M059J (cell line): ENCODE measurements around the gene GMIP. TPM values are rescaled to one million over a fixed set of nuclear protein-coding genes. Genes with fewer than 3 reads are reported as not detected.
A peak's percentile ranks its signal among the peaks of the same experiment; 100 is the strongest.
"Not testable (repeated sequence)": the region's sequence is repeated elsewhere in the genome, so short reads cannot be mapped to it uniquely, and the experiment has no call there.

Experiments
- DNase-seq: peaks from one replicate; pipeline ENCODE4 v3.0.0-alpha.2; 2012; ENCODE audit warnings: low read depth
- total RNA-seq: library from RNA; depleted of rRNA; stranded (reverse); fragments of >200 nt; shearing (Covaris generic); gene quantifications from 2 replicates; pipeline ENCODE4 v1.2.3, GENCODE V29; 2014

Gene GMIP
- total RNA-seq, 1 experiment from 2014 or later, result 12.4 TPM

DNA sequence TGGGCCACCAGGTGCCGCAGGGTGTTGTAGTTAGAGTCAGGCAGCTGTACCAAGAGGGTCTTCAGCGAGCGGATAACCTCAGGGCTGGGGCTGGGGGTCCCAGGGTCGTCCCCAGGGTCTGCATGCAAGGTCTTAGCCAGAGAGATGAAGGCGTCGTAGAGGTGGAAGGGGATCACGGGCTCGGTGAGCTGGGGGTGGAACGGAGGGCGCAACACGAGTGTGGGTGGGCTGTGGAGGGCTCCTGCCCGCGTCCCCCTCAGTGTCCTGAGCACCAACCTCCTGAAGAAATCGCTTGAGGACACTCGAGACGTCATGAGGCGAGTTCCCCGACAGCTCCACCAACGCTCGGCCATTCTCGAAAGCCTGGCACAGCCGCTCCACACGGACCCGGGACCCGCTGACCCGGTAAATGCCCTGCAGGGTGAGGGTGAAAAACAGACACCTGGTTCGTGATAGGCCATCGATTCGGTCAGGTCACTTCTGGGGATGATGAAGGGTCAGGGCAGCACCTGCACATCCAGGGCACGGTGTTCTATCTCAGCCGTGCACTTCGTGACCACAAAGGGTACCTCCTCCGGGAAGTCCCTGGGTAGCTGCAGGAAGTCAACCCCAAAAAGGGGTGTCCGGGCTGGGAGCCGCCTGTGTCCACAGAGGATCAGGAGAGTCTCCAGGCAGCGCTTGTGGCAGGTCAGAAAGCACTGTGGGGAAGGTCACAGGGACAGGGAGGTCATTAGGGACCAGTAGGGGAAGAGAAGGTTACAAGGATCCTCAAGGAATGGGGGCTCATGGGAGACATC lies 8.7 kb downstream of the GMIP start:
- DNase-seq, result no peak

DNA sequence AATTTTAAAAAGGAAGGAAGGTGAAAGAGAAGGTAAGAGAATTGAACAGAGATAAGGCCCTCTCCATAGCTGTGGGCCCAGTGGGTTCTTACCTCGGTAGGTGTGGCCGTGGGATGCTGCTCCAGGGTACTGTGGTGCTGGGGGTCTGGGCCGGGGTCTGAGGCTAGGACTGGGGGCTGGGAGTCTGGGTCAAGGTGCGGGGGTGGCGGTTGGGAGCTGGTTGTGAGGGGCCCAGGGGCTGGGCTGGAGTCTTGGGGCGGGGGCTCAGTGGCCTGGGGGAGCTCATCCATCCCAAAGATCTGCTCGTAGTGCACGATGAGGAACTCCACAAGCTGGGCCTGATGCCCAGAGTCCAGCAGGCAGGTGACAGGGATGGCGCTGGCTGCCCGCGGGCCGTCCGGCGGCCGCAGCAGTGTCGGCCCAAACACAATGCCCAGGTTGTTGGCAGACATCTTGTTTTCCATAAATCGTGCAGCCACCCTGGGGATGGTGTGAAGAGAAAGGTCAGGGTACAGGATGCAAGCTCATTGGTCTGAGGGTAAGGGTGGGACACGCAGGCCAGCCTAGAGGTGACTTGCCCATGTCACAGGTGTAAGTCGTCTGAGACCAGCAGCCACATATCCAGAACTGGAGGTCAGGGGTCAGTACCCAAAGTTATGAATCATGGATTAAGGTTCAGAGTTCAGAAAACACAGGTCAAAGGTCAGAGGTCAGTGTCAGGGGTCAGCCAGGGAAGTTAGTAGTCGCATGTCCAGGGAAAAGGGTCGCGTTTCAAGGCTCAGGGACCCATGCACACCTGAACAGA lies 9.5 kb downstream of the GMIP start:
- DNase-seq, result no peak

DNA sequence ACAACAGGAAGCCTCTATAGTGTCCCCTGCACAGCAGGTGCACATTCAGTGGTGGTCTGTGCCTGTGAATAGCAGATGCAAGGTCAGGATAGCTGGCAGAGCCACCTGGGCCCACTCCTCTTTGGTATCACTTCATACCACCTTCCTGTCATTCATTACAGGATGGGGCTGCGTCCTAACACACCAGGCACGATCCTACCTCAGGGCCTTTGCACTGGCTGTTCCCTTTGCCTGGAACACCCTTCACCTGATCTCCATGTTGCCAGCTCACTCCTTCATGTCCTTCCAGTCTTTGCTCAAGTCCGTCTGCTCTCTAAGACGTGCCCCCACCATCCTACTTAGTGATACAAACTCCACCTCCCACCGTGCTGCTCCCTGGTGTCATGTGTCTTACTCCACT lies 10.8 kb downstream of the GMIP start:
- no peak for DNase-seq

DNA sequence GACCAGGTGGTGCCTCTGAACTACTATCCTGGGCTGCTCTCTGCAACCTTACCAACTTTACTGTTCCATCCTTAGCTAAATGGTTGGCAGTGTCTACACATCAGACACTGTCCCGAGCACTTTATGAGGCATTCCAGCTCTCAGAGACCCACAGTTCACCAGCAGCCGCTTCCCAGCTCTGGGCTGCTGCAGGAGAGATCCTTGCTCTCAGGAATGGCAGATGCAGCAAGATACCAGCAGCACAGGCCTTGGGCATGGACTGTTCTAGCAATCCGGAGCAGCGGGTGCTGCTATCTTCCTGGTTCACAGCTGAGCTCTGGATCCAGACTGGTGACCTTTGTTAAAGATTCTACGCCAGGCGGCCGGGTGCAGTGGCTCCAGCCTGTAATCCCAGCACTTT lies 12.1 kb downstream of the GMIP start:
- DNase-seq, result no peak

DNA sequence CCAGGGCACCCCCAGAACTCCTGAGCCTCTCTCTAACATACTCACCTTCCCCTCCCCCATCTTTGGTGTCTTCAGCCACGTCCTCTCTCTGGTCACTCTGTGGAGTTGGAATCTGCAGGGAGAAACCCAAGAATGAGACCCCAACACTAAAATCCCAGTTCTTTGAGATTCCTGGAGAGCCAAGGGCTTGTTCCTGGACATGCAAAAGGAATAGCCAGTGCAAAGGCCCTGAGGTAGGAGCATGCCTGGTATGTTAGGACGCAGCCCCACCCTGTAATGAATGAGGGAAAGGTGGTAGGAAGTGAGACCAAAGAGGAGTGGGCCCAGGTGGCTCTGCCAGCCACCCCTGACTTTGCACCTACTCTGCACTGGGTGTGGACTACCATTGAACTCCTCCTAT lies 13.0 kb downstream of the GMIP start:
- DNase-seq, result no peak

DNA sequence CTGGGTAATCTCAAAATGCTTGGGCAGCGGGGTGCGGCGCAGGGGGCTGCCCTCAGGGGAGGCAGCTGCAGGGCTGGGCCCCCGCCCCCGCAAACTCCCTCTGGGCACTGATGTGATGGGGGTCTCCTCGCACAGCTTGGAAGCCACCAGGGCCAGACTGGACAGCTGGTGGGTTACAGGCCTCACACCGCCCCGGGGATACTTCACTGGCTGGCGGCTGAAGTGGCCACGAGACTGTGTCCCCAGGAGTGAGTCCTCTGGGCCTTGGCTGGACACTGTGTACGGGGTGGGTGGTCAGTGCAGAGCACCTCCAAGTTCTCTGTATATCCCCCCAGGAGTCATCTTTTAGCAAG lies 13.4 kb downstream of the GMIP start:
- DNase-seq, result no peak

DNA sequence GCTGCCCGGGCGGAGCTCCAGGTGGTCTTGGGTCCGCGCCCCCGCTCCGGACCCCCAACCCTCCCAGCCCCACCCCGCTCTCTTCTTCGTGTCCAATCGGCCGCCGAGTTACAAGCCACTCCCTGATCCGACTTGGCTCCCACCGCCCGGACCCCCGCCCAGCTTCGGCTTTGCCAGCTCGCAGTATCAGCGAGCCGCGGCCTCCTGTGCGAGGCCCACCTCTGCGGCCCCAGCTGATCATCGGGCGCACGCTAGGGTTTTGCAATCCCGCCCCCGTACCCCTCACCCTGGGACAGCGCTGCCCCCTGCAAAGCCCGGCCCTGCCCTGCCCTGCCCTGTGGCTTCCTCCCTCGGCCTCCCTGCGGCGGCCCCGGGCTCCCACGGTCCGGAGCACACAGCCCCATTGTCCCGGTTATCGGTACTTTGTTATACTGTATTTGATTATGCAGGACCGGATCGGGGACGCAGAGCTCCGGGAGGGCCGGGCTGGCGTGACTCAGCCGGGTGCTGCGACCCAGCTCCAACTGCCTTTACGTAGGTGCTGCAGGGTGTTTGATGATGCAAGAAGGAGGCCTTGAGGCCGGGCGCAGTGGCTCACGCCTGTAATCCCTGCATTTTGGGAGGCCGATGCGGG lies 14.8 kb downstream of the GMIP start:
- peak; percentile 40 for DNase-seq

DNA sequence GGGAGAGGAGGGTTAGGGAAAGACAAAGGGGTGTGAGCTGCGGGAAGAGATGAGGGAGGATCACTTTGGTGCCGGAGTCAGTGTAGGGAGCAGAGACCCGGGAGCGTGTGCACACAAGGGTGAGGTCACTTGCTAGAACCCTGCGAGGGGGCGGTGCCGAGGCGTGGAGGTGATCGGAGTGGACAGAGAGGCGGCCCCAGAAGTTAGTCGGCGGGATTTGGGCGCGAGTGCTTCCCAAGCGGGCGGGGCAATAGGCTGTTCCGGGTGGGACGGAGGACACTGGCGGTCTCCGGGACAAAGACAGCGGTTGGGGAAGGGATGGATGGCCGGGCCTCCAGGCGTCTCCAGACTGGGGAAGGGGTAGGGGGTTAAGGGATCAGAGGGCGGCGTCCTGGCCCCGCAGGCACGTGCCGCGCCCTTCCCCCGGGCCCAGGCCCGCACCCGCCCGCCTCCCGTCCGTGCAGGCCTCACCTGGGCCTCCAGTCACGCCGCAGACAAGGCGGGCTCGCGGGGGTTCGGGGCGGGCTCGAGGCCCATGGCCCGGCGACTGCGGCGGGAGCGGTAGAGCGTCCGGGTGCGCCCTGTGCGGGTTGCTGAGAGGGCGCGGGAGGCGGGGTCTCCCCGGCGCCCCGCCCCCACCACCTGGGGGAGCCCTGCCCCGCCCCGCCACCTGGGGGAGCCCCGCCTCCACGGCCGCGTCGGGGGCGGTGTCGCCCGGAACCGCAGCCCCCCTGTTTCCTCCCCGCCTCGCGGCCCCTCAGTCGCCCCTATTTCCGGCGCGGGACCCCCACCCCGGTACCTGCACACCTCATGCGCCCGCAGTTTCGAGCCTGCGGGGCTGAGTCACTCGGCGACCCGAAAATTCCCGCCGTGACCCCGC lies 15.6 kb downstream of the GMIP start, which contains the start of gene LPAR2:
Gene LPAR2, minus strand, starts transcription at position 600 of the 880 bp plus-strand sequence. CDS start 945 bp downstream, outside the sequence.
- DNase-seq, result peak; percentile 43

DNA sequence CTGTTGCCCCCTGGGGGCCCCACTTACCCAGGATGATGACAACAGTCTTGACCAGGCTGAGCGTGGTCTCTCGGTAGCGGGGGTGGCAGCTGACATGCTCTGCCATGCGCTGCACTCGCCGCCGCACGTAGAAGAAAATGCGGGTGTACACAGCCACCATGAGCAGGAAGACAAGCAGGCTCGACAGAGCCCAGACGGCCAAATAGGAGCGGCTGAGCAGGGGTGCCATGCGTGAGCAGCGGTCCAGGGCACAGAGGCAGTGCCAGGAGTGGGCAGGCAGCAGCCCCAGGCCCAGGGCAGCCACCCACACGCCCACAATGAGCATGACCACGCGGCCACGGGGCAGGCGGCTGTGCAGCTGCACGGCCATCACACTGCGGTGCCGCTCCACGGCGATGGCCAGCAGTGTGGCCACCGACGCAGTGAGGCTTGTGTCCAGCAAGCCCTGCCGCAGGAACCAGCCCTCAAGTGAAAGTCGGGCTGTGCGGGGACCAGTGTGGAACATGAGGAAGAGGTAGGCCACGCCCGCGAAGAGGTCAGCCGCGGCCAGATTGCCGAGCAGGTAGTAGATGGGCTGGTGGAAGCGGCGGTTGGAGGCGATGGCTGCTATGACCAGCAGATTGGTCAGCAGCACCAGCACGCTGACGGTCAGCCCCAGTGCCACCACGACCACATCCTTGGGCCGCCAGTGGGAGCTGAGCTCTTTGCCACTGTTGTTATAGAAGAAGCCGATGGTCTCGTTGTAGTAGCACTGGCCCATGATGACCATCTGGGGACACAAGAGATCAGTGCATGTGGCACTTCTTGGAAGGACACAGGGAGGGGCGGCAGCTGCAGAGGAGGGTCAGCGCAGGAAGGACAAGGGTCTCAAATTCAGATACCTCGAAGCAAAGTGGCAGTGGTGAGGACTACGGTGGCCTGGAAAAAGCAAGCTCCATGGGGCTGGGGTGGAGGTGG lies 16.7 kb downstream of the GMIP start:
- no peak for DNase-seq

DNA sequence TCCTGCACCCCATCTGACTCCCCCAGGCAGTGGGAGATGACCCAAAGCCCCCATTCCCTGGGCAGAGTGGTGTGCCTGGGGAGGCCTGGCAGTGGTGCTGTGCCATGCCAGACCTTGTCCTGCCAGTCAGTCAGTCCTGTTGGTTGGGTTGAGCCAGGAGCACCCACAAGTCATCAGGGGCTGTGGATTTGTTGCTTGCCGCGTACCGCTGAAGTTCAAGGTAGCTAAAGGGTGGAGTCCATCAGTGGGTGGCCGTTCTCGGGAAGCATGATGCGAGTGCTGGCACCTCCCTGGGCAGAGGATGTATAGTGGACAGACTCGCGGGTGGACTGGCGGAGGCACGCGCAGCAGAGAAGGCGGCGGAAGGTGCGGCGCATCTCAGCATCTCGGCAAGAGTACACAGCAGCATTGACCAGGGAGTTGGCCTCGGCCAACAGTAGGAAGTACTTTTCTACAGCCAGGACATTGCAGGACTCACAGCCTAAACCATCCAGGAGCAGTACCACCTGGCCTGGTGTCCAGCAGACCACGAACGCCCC lies 19.4 kb downstream of the GMIP start:
- no peak for DNase-seq

DNA sequence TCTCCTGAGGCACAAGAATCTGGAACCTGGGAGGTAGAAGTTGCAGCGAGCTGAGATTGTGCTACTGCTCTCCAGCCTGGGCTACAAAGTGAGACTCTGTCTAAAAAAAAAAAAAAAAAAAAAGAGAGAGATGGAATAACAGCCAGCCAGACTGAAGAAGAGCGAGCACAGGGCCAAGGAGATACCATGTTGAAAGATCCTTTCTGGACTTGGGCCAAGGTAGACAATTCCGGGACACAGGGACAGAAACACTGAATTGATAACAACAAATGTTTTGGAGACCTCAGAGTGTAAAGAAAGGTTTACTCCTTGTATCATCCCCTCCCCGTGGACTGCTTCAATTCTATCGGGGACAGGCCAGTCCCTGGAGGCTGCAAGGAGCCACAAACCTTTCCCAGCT lies 20.1 kb downstream of the GMIP start:
- no peak for DNase-seq

DNA sequence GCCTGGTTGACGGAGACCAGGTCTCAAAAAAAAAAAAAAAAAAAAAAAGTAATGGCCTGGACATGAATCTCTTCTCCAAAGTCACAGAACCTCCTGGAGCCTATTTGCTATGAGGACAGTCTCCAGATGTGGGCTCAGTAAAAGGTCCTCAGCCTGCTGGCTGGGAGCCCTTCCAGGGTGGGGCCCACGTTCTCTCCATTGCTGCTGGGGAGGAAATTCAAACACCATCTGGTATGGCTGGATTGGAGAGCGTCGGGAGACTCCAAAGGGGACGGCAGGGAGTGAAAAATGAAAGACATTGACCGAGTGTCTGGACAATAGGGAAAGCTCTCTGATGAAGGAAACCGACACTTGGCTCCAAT lies 23.6 kb downstream of the GMIP start:
- no peak for DNase-seq

DNA sequence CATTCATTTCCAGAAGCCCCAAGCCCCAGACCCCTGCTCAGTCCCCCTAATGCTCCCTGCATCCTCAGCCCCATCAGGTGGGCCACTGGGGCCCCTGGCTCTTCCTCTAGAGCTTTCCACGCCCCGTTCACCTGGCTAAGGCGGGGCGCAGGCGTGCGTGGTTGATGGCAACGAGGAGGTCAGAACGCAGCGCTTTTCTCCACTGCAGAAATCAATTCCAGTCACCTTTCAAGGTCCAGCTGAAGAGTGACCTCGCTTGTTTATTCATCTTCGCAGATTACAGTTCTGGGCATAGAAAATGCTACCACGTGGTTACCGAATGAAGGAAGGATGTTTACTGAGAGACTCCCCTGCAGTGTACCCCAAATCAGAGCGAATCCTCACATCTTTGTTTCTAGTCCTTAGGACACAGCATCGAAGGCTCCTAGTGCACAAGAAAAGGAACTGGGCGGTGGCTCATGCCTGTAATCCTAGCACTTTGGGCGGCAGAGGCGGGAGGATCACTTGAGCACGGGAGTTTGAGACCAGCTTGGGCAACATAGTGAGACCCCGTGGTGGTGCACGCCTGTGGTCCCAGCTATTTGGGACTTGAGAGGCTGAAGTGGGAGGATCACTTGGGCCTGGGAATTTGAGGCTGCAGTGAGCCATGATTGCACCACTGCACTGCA lies 24.1 kb downstream of the GMIP start:
- DNase-seq, result no peak

DNA sequence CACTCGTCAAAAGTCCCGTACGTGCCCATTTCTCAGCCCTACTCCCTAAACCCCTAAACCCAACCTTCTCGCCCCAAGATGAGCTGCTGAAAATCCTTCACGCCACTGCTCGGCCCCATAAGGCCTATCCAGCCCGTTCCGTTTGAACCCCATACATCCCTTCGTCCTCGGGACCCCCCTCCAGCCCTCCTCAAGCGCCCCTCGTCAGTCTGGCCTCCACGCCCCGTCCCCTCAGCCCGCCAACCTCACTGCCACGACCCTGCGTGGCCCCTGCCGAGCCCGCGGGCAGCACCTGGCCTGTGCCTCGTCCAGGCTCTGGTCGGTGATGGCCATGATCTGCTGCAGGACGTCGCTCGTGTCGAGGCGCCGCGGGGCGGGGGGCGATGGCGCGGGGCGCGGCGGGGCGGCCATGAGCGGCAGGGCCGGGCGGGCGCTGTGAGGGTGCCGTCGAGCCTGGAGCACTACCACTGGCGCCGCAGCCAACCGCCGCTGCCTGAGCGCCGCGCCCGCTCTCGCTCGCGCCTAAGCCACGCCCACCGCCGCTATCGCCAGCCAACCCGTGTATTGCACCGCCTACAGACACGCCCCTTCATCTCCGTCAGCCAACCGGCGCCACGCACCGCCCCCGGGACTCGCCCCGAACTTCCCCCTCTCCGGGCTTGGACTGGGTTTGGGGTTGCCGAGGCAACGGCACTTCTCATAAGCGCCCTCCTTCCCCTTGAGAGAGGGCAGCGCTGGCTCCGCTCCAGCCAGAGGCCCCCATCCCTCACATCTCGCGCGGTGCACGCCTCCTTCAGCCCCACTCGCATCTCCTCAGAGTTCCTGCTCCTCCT lies 25.0 kb downstream of the GMIP start, which contains the start of gene PBX4:
Gene PBX4, minus strand, starts transcription at position 469 of the 833 bp plus-strand sequence. Its CDS starts 58 bp downstream, at position 411.
- peak; percentile 91 for DNase-seq

DNA sequence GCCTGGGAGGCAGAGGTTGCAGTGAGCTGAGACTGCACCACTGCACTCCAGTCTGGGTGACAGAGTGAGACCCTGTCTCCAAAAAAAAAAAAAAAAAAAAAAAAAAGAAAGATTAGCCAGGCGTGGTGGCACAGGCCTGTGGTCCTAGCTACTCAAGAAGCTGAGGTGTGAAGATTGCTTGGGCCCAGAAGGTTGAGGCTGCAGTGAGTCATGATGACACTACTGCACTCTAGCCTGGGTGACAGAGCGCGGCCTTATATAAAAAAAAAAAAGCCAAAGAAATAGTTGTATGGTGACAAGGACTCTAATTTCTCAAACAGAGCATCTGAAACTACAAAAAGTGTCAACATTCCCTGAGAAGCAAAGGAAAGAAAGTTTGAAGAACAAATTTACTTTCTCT lies 28.4 kb downstream of the GMIP start:
- peak; percentile 86 for DNase-seq

DNA sequence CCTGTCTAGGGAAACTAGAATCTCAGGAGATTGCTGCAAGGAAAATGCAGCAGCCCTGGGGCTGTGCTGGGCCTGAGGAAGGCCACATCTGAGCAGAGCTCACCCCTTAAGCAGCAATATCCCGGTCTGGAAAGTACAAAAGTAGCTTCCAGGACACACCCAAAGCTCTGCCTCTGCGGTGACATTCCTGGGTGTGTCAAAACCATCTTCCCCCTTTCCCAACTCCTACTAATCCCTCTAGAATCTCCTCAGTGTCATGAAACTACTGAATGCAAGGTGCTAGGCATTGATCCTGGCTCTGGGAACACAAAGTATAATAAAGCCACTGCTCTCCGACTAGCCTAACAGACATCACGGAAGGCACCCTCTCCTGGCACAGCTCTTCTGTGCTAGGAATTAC lies 30.0 kb downstream of the GMIP start:
- no peak for DNase-seq

DNA sequence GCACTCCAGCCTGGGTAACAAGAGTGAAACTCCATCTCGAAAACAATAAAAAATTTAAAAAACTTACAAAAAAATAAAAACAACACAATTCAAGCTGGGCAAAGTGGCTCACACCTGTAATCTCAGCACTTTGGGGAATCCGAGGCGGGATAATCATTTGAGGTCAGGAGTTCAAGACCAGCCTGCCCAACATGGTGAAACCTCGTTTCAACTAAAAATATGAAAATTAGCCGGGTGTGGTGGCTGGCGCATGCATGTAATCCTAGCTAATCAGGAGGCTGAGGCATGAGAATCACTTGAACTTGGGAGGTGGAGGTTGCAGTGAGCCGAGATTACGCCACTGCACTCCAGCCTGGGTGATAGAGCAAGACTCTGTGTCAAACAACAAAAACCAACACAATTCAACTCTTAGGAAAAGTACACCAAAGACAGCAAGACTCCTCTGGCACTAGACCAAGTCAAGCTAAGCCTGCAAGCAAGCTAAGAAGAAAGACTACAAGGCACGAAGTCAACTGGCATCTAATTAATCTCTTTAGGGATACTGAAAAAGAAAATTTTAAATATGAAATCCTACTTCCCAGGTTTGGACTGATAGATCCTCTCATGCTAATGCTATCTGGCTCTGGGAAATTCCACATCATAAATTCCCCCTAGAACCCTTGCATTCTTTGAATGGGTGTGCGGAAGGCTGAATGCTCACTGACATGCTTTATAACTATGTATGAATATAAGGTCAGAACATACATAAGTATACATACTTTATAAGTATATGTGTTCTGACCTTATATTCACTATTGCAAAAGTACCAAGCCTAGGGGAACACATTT lies 32.9 kb downstream of the GMIP start:
- DNase-seq, result no peak

DNA sequence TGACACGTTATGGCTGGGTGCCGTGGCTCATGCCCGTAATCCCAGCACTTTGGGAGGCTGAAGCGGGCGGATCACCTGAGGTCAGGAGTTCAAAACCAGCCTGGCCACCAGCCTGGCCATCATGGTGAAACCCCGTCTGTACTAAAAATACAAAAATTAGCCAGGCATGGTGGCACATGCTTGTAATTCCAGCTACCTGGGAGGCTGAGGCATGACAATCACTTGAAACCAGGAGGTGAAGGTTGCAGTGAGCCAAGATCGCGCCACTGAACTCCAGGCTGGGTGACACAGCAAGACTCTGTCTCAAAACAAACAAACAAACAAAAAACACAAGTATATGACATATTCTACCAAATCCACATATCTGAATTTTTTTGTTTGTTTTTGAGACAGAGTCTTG lies 36.8 kb downstream of the GMIP start:
- not testable (repeated sequence) for DNase-seq
